HG03064 (cell line): ENCODE data around the gene OVAAL.

Source experiments
- ATAC-seq: cut with Tn5 transposase; IDR thresholded peaks from one replicate; pipeline ENCODE4 v1.9.1; 2021; ENCODE audit warnings: low read depth; ENCODE audit not compliant: unreplicated experiment

The OVAAL gene

DNA sequence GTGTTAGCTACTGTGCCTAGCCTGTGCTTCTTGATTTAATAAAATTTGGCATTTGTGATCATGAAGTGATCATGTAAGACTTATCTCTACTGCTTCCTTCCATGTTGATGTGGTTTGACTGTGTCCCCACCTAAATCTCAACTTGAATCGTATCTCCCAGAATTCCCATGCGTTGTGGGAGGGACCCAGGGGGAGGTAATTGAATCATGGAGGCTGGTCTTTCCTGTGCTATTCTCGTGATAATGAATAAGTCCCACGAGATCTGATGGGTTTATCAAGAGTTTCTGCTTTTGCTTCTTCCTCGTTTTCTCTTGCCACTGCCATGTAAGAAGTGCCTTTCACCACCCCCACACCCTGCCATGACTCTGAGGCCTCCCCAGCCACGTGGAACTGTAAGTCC is at the start of gene OVAAL:
Gene OVAAL (plus strand): TSS at position 301 of the 400 bp plus-strand sequence.
- no peak for ATAC-seq

DNA sequence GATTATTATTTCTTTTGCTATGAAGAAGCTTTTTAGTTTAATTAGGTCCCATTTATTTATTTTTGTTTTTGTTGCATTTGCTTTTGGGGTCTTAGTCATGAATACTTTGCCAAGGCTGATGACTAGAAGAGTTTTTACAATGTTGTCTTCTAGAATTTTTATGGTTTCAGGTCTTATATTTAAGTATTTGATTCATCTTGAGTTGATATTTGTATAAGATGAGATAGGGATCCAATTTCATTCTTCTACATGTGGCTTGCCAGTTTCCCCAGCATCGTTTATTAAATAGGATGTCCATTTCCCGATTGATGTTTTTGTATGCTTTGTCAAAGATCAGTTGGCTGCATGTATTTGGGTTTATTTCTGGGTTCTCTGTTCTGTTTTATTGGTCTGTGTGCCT is 47.9 kb upstream of the OVAAL start:
- no peak for ATAC-seq

DNA sequence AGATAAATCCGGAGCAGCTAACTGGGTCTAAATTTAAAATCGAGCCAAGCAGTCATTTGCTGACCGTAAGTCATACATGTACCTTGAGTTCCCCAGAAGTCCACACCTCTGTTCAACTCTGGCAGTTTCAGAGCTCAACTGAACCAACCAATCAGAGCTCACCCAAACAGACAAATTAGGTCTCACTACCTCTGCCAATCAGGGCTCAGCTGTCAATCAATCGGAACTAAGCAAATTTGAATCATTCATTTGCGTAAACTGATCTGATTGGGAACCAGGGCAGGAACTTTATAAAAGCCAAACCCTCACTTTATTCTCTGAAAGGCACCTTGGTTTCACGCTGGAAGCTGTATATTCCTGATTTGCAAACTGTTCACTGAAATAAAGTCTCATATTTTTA is 45.2 kb upstream of the OVAAL start:
- ATAC-seq: no peak

DNA sequence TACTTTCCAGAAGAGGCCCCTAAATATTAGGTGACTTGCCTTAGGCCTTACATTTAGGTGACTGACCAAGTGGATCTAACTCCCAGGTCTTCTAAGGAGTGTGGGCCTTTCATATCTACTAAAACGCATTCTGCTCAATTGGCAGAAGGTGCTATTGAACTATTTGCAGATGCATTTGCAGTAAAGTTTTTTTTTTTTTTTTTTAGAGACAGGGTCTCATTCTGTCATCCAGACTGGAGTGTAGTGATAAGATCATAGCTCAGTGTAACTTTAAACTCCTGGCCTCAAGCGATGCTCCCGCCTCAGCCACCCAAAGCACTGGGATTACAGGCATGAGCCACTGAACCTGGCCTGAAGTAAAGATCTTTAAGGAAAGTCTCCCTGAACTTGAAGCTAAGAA is 43.4 kb upstream of the OVAAL start:
- no peak for ATAC-seq

DNA sequence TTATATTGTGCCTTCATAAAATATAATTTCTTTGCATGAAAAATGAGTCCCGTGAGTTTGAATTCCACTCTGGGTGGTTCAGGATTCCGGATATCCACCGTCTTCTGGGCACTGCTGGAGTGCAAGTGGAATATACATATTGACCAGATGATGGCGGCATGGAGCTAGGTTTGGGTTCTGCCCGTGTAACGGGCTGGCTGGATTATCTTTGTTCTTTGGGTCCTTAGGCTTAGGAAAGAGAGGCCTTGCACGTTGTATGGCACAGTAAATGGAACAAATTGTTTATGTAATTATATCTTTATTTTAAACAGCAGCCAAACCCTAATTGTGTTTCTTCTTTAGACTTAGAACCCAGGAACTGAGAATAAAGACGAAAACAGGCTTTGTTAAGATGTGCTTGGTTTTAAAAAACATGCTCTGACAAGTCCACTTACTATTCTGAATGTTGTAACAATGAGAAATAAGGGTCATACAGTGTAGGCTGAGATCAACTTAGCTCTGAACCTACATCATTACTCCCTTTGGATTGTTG is 42.8 kb upstream of the OVAAL start:
- ATAC-seq: peak; percentile 88

DNA sequence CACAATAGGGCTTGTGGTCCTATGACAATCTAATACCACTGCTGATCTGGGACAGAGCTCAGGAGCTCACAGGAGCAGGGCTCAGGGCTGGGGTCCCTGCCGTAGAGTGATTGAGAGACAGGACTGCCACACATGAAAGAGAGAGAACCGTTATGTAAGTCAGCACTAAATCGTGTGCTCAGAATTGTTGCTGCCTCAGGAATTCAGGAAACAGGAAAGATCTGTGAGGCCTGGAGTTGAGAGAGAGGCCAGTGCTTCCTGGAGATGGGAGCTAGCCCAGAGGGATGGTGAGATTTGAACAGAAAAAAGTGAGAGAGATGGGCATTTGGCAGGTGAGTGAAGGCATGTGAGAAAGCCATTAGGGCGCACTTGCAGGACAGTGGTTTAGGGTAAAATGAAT is 38.9 kb upstream of the OVAAL start:
- ATAC-seq: no peak

DNA sequence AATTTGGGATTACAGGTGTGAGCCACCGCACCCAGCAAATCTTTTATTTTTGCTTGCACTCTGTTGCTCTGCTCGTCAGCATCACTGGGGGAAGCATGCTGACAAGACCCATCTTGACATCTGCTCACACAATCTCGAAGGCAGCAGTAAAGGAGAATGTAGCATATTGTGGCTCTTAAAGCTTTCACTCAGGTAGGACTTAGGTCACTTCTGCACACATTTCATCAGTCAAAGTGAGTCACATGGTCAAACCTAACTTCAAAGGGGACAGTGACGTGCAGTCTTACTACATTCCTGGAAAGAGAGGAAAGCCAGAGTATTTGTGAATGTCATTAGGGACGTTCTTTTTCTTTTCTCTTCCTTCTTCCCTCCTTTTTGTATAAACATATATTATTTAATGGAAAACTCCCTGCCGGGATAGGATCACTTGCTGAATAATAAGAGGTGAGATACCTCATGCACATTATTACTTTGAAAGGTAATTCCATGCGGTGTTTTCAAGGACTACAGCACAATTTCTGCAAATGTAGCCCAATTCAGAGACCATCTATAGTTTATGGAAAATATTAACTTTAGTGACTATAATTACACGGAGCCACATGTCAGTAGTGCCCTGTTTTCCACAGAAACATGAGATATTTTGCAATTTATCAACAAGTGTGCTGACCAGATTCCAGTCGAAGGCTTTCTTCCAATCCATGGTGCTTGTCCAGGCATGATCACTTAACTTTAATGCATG is 37.1 kb upstream of the OVAAL start:
- no peak for ATAC-seq

DNA sequence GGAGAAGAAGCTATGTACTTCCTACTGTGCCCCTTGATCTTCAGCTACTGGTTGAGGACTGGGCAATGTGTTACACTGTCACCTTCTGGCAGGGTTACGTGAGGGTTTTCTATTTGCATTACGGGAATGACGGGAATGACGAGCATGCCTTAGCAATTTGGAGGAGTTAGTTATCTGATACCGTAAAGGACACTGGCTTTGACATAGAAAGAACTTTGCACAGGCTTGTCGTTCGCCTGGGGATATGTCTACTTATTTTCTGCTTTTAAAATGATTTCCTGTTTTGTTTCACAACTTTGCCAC is 36.6 kb upstream of the OVAAL start:
- ATAC-seq: no peak

DNA sequence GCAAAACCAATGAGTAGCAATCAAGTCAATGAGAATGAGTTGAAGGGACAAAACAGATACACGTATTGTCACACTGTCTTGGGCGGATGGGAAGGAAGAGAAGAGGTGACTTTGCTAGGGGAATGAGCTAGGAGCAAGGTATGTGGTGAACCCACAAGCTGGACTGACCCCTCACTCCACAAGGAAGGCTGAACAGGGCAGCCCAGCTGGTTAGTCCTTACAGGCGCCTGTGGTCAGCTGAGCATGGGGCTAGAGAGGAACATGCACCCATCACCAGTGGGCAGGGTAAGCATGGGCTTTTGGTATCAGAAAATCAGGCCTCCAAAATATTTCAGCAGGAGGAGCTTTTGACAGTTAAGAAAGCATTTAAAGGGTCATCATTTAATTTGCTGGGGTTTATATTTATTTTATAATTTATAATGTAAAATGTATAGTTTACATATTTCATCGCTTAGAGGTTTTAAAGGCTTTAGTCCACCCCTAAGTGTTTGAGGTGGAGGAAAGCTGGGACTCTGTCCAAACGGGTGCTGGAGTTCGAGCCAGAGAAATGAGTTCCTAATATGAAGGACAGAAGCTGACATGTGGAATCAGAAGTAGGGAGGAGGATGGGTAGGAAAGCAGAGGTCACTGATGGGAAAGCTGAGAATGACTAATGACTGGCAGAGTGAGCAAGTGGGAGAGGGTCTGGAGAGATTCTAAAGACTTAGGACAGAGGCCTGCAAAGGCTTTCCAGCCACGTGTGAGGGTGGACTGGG is 34.4 kb upstream of the OVAAL start:
- ATAC-seq: no peak

DNA sequence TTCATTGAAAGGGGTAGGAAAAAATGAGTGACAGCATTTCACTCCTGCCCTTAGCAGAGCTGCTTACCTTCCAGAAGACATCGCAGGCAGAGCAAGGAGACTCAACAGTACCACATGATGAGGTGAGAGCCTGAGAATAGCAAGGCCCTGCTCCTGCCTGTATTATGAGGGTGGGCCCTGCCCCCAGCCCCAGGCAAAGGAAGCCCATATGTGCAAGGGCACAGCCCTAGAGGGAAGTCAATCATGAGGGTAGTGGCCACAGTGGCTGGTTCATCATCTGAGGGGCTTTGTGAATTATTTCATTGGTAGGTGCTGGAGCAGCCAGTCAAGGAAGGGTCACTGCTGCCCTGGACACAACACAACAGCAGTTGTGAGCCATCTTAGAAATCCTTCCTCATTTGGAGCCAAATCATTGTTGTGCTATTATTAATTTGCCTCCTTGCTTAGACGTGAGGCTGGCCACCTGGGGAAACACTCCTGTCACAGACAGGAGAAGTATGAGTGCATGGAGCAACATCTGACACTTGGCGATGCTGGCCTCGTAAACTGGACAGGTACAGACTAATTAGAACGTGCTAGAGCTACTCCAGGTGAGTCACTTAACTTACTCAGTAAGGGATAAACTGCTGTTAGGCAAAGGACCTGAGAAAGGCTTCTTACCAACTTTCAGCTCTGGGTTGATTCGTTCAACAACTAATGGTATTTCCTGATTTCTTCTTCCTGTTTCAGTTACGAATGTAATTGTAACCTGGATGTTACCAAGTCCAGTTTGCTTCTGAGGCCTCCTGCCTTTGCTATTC is 33.6 kb upstream of the OVAAL start:
- no peak for ATAC-seq

DNA sequence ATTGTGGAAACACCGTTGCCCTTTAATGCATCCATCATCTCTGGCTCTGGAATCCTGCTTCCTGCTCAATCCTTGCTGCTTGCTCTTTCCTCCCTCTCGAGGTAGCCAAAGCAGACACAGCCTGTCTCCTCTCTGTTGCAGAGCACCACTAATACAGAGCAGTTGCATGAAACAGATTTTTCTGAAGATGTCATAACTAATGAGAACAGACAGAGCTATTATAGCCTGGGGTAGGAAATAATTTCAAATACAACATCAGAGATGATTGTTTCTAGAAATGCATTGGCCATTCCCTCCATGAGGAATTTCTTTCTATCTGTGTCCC is 33.1 kb upstream of the OVAAL start:
- ATAC-seq: no peak

DNA sequence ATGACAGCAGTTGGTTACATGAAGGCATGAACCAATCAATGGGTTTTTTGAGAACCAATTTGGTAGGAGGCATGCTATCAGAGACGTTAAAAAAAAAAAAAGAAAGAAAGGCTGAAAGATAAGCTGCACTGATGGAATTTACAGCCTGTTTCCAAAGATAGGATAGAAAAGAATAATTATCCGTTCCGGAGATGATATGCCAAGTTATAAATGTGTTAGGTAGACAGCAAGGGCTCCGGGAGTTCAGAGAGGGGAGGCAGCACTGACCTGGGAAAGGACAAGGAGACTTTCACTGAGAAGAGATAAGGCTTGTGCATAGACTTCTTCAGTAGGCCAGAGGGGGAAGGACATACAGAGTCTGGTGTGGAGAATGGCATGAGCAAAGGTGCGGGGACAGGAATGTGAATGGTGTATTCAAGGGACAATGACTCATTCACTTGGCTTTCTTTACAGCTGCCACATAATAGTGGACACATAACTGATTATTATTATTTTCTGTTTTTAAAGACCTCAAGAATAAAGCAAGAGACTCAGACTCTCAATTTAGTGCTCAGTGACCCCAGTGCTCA is 31.6 kb upstream of the OVAAL start:
- ATAC-seq: no peak

DNA sequence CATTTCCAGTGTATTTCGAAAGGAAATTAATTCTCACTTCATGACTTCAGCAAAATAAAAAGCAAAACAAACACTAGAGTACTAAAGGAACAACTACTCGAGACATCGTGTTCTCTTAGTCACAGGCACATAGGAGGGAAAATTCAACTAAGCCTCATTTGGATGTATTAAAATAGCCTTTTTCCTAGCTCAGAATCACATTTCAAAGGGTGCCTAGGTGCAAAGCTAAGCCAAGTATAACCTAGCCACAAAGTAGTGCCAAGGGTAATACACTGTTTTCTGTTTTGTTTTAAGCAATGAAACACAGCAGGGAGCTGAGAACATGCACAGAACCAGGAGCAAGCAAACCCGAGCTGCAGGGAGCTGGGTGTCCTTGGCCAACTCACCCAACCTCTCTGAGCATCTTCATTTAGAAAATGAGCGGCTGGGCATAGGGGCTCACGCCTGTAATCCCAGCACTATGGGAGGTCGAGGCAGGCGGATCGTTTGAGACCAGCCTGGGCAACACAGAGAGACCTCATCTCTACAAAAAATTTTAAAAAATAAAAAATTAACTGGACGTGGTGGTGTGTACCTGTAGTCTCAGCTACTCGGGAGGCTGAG is 29.8 kb upstream of the OVAAL start:
- ATAC-seq: no peak

DNA sequence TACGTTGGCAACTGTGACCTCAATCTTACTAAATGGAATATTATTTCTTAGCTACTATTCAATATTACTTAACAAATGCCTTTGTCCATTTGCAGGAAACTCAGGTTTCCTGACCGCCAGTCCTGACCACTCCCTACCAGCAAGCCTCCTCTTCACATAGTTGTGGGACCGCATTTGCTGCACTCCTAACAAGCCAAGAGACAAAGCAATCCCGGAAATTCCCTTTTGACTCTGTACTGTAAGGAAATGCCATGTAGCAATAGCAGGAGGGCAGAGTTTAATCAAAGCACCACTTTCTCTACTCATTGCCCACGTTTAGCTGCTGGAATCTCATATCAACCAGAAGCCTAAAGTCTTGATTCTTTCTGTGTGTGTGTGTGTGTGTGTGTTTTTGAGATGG is 28.3 kb upstream of the OVAAL start:
- no peak for ATAC-seq

DNA sequence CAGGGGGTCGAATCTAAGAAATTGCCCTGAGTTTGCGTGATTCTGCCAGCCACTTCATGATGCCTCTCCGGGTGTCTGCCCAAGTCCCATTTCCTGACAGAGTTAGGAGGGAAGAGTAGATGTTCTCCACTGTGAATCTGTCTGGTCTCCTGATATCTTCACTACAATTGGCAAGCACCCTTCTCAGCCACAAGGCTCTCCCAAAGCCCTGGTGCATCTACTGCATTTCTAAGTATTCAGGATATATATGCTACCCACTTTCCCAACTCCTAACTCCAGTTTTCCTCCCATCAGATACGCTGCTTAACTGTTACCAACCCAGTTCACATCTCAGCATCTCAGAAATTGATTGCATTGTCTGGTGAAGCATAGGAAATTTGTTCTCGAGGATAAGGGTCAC is 25.9 kb upstream of the OVAAL start:
- no peak for ATAC-seq

DNA sequence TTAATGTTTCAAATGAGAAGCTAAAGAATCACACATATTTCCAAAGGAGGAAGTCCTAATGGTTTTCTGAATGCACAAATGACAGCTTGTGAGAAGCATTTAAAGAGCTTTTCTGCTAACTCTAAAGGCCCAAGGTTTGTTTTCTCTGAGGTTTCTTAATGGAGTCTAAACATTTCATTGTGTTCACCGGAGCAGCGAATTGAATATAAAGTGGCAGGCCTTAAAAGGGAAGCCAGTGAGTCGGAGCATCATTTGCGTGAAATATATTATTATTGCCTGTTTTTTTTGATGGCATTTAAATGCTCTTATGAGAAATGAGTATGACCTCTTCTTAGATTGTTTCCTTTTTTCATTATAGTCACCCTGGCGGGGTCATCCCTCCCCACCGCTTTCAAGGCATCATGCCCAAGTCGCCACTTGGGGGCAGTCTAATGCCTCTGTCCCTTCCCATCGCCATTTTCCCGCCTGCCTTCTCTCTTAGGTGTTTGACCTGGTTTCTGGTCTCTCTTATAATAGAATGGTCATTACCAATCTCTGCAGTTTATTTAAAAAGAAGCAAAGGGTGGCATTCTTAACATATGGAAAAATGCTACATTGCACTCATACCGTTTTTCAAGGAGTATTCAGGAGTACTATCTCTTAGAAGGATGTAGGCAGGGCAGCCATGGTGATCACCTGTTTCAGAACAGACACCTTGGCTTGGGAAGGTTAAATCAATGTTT is 25.3 kb upstream of the OVAAL start:
- no peak for ATAC-seq

DNA sequence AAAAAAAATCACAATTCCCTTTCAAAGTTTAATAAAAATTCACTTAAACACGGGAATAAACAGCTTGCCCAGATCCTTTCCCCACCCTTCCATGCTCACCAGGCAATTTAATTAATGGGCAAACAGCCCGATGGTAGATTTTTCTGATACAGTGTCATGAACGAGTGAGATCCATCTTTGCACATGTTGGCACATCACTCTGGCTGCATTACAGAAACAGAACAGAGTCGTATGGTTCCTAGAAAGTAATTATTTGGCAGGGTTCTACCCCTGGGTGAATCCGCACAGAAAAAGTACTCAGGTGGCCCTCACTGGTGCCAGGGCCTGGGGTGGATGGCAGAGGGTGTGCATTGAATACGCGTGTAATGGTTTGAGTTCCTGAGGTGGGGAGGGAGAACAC is 24.6 kb upstream of the OVAAL start:
- ATAC-seq: no peak

DNA sequence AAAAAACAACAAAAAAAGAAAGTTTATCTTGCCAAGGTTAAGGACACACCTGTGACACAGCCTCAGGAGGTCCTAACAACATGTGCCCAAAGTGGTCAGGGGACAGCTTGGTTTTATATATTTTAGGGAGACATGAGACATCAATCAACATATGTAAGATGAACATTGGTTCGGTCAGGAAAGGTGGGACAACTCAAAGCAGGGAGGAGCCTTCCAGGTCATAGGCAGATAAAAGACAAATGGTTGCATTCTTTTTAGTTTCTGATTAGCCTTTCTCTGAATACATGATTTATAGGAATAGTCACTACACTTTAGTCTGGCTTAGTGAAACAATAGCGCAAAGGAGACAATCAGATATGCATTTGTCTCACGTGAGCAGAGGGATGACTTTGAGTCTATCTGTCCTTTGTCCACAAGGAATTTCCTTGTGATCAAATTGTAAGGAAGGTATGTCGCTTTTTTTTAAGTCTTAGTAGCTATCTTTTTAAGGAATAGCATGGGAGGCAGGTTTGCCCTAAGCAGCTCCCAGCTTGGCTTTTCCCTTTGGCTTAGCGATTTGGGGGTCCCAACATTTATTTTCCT is 23.3 kb upstream of the OVAAL start:
- ATAC-seq: no peak

DNA sequence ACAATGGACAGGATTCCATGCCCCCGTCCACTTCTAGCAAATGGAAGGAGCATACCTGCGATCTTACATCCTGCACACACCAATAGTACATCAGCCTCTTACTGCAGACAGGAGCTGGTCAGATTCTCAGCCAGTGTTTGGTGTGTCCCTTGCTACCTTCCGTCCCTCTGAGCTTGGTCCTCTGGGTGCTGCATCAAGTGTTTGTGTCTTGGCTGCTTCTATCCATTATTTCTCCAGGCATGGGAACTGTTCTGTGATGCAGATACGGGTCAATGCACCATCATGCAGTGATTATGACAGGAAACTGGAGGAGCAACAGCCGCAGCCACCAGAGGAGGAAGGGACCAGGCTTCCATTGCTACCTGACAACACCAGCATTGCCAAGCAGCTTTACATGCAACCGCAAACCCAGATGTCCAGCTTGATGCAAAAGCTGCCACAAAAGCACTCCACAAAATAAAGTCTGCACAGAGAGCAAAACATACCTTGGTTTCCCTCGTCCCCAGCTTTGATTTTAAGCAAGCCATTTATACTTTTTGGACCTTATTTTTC is 21.9 kb upstream of the OVAAL start:
- no peak for ATAC-seq

DNA sequence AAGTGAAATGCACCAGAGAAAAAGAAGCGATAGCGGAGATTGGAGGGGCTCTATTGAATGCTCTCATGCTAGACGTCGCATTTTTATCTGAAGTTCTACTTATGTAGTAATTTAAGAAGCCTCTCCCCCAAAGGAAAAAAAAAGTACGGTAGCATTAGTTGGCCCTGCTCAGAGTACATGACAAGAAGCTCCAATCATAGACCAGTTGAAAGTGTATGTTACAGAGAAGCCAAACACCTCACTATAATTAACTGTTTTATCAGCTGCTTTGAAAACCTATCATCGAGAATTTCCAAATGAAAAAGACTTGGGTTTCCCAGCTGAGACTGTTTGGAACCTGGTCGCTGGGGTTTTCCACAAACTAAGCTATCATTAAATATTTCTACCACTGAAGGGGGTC is 19.6 kb upstream of the OVAAL start:
- no peak for ATAC-seq
